ENCODE measurements around the gene MYRFL.

GRCh38 chr12:69884386-69884785 lies 59.4 kb downstream of the MYRFL start:
- TF ChIP-seq RARB (CRISPR knock-in tag; IDR thresholded peaks at IDR 0.05) (no peak), PPARA (CRISPR knock-in tag; IDR thresholded peaks at IDR 0.05; ENCODE audit: borderline replicate concordance) (no peak), ZNF8 (CRISPR knock-in tag; IDR thresholded peaks at IDR 0.05) (no peak), ZNF565 (CRISPR knock-in tag; conservative IDR thresholded peaks at IDR 0.05; ENCODE audit: low read depth) (no peak)
